Measurements from ENCODE around the gene TSC1.

TSC1 gene

DNA sequence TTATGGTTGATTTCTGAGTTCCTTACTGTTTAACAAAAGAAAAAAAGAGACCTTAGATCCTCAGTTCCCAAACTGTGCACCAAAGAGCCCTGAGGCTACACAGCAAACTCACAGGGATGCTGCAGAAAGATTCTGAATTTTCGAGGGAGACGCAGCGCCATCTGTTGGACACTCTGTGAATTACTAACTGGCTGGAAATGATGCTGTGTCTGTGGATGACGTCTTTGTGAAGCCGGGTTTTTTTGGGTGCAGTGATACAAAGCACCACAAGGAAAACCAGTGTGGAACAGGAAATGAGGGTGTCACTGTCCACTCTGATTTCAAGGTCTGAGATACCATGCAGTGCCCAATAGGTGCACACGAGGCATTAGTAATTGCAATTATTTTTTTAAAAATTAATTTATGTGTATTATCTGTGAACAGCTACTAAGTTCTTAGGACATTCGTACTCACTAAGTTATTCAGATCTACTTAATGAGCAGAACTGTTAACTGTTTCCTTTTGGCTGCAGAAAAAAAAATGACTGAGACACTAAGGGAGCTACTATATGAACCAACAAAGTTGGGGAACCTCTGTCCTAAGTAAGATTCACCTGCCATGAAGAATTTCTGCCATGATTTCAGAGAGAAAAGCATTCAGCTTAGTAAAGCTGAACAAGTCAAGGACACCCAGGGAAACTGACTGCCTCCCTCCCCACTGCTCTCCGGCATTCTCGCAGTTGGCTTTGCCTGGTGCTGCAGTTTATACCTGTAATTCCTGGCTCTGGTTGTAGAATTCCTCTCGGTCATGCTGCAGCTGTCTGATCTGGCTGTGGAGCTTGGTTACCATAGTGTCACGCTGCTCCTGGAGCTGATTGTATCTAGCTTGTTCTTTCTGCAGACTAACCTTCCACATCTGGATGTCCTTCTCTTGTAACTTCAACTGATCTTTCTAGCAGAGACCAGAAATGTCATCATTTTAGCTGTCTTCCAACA, 42.3 kb downstream of the TSC1 start:
- no peak overlapping the region for H3K4me3 Mint-ChIP-seq
- peaks cover 97% of the 10 kb centered on the region for H3K36me3 Mint-ChIP-seq (ENCODE audit: low read depth)
- intact Hi-C loops (cut with micrococcal nuclease) = no loop called here
- no peak overlapping the region for H3K27ac Mint-ChIP-seq
- H3K9me3 Mint-ChIP-seq = no peaks in the 10 kb centered on the region
- peaks cover 2% of the 10 kb centered on the region for H3K4me1 Mint-ChIP-seq (ENCODE audit: low read depth)
- H3K27me3 Mint-ChIP-seq = no peaks in the 10 kb centered on the region

- intact Hi-C loops (cut with micrococcal nuclease) = no loop called here
- Mint-ChIP-seq H3K4me3 (no peak overlapping the region), H3K36me3 (ENCODE audit: low read depth) (peaks cover 98% of the 10 kb centered on the region), H3K4me1 (ENCODE audit: low read depth) (peaks cover 12% of the 10 kb centered on the region), H3K27ac (no peak overlapping the region), H3K9me3 (no peaks in the 10 kb centered on the region), H3K27me3 (no peaks in the 10 kb centered on the region)
Measured at GRCh38 chr9:132898051-132898450, 46.4 kb downstream of the TSC1 start.

DNA sequence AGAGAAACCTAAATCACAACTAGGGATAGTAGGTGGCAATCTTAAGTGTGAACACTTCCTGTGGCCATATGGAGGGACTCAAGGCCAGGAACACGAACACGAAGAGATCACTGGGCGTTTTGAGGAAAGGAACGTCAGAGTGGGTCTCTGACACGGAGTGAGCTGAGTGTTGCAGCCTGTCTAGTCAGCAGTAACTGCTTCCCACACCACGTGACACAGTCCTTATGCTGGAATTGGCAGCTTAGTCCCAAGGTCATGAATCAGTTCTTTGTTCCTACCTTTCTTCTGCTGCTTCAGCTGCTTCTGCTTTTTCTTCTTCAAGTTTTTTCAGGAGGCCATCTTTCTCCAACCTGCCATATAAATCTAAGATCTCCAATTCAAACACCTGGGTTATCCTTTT, 47.5 kb downstream of the TSC1 start:
- no peak overlapping the region for H3K4me3 Mint-ChIP-seq
- intact Hi-C loops (cut with micrococcal nuclease) = no loop called here
- H3K36me3 Mint-ChIP-seq (ENCODE audit: low read depth) = peaks cover 98% of the 10 kb centered on the region
- no peaks in the 10 kb centered on the region for H3K27me3 Mint-ChIP-seq
- H3K4me1 Mint-ChIP-seq (ENCODE audit: low read depth) = peaks cover 12% of the 10 kb centered on the region
- no peaks in the 10 kb centered on the region for H3K9me3 Mint-ChIP-seq
- H3K27ac Mint-ChIP-seq = peak overlapping the region; percentile 66

- H3K27ac Mint-ChIP-seq = peak overlapping the region; percentile 66
- intact Hi-C loops (cut with micrococcal nuclease) = no loop called here
- no peaks in the 10 kb centered on the region for H3K27me3 Mint-ChIP-seq
- H3K36me3 Mint-ChIP-seq (ENCODE audit: low read depth) = peaks cover 95% of the 10 kb centered on the region
- H3K4me1 Mint-ChIP-seq (ENCODE audit: low read depth) = peaks cover 12% of the 10 kb centered on the region
- no peak overlapping the region for H3K4me3 Mint-ChIP-seq
- no peaks in the 10 kb centered on the region for H3K9me3 Mint-ChIP-seq
Measured at GRCh38 chr9:132896264-132896663, 48.2 kb downstream of the TSC1 start.

DNA sequence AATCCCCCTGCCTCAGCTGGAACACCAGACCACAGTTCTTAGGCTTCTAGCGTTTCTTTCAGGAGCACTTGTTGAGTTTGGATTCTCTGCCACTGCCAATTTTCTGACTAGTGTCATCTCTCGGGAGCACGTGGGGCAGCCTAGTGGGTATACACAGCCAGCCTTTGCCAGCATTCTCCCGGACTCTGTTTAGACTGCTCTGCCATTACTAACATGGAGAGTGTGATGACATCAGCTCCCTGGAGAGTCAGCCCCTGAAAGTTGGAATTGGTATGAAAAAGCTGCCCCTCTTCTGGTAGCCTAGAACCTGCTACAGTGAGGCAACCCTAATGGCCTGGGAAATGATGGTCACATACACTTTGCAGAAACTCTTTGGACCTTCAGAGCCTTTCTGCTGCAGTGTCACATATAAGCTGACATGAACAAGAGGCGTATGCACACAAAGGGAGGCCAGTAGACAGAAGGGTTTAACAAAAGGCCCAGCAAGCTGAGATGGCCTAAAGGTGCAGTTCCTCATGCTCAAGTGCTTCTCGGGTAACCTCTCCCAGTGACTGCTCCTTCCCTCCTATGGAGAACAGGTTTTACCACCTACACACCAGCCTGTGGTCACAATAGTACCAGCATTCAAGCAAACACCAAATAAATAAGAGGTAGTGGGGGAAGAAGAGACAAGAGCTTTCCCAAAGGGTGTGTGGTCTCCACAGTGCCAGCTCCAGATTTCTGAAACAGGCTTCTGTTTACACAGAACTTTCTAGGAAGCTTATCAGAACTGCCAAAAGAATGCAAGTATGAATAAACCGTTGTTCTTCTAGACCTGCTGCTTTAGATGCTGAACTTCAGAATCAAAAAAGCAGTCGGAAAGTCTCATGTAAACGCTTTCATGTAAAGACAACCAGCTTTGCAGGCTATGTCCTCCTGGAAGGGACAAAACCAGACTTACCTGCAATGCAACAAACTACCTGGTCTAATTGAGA, 49.3 kb downstream of the TSC1 start:
- Mint-ChIP-seq H3K36me3 (ENCODE audit: low read depth) (peaks cover 83% of the 10 kb centered on the region), H3K9me3 (no peaks in the 10 kb centered on the region), H3K4me3 (no peak overlapping the region), H3K4me1 (ENCODE audit: low read depth) (peaks cover 12% of the 10 kb centered on the region), H3K27ac (no peak overlapping the region), H3K27me3 (no peaks in the 10 kb centered on the region)
- intact Hi-C loops (cut with micrococcal nuclease) = no loop called here

- Mint-ChIP-seq H3K9me3 (no peaks in the 10 kb centered on the region), H3K27ac (no peak overlapping the region)
Measured at GRCh38 chr9:132894346-132894745, 50.1 kb downstream of the TSC1 start.

GRCh38 chr9:132892400-132892799, 52.0 kb downstream of the TSC1 start:
- Mint-ChIP-seq H3K27me3 (no peaks in the 10 kb centered on the region), H3K4me3 (no peak overlapping the region), H3K4me1 (ENCODE audit: low read depth) (peaks cover 12% of the 10 kb centered on the region), H3K9me3 (no peaks in the 10 kb centered on the region), H3K27ac (no peak overlapping the region), H3K36me3 (ENCODE audit: low read depth) (peaks cover 56% of the 10 kb centered on the region)
- intact Hi-C loops (cut with micrococcal nuclease) = no loop called here

More at GRCh38 chr9:132894346-132894745, 50.1 kb downstream of the TSC1 start:
- no peak overlapping the region for H3K4me3 Mint-ChIP-seq
- peaks cover 12% of the 10 kb centered on the region for H3K4me1 Mint-ChIP-seq (ENCODE audit: low read depth)
- intact Hi-C loops (cut with micrococcal nuclease) = no loop called here
- H3K27me3 Mint-ChIP-seq = no peaks in the 10 kb centered on the region
- H3K36me3 Mint-ChIP-seq (ENCODE audit: low read depth) = peaks cover 75% of the 10 kb centered on the region

- Mint-ChIP-seq H3K36me3 (ENCODE audit: low read depth) (peaks cover 15% of the 10 kb centered on the region), H3K27me3 (no peaks in the 10 kb centered on the region), H3K27ac (no peak overlapping the region), H3K4me1 (ENCODE audit: low read depth) (peaks cover 9% of the 10 kb centered on the region), H3K4me3 (no peak overlapping the region), H3K9me3 (no peaks in the 10 kb centered on the region)
- intact Hi-C loops (cut with micrococcal nuclease) = no loop called here
Measured at GRCh38 chr9:132888151-132888550, 56.3 kb downstream of the TSC1 start.

DNA sequence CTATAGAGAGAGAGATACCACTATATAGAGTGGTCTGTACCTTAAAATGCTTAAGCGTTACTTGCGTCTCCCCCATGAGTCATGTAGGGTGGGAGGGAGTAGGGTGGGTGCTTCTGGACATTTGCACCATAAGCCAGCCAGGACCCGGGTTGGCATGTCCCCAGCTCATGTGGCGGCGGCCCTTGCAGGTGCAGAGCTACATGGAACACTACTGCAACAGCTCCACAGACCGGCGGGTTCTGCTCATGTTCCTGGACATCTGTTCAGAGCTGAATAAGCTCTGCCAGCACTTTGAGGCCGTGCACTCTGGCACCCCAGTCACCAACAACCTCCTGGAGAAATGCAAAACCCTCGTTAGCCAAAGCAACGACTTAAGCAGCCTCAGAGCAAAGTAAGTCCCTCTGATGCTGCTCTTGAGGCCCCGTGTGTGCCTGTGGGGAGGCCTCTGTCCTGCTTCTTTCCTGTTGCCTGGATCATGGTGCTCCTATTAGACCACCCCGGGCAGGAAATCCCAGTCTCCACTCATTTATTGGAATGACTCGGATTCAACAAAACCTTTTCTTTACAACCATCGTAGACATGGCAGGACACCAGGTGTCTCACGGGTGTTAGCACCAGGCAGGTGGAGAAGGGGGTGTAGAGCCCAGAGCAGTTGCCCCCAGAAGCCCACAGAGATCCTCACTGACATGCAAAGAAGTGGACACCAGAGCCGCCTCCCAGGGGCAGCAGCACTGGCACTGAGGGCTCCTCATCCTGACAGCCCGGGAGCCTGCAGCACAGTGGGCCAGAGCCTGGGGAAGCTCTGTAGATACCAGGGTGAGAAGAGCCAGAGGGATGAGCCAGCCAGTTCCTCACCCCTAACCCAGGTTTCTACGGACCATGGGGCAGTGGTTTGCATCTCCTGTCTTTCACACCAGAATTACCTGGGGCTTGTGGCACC, 57.0 kb downstream of the TSC1 start:
- H3K9me3 Mint-ChIP-seq = no peaks in the 10 kb centered on the region

DNA sequence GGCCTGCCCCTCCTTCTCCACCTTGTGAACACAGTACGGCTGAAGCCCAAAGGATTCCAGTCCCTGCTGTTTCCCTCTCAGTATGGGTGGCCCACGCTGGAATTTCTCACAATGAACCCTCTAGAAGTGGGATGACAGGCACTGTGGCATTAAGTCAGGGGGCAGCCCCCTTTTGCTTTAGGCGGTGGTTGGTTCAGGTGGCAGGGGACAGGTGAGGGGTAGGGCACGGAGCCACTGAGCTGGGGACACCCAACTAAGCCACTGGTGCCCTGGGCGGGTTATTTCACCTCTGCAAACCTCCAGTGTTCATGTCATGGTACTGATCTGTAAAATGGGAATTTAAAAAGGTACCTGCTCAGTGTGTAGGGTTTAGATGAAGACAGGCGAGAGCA, 58.1 kb downstream of the TSC1 start:
- intact Hi-C loops (cut with micrococcal nuclease) = no loop called here
- Mint-ChIP-seq H3K27ac (no peak overlapping the region), H3K4me1 (ENCODE audit: low read depth) (peaks cover 24% of the 10 kb centered on the region), H3K9me3 (no peaks in the 10 kb centered on the region), H3K36me3 (ENCODE audit: low read depth) (no peaks in the 10 kb centered on the region), H3K4me3 (no peak overlapping the region), H3K27me3 (peaks cover 3% of the 10 kb centered on the region)

More for the DNA sequence above, 57.0 kb downstream of the TSC1 start:
- Mint-ChIP-seq H3K27ac (no peak overlapping the region), H3K27me3 (no peaks in the 10 kb centered on the region), H3K4me3 (no peak overlapping the region), H3K36me3 (ENCODE audit: low read depth) (peaks cover 8% of the 10 kb centered on the region), H3K4me1 (ENCODE audit: low read depth) (peaks cover 15% of the 10 kb centered on the region)
- intact Hi-C loops (cut with micrococcal nuclease) = no loop called here

DNA sequence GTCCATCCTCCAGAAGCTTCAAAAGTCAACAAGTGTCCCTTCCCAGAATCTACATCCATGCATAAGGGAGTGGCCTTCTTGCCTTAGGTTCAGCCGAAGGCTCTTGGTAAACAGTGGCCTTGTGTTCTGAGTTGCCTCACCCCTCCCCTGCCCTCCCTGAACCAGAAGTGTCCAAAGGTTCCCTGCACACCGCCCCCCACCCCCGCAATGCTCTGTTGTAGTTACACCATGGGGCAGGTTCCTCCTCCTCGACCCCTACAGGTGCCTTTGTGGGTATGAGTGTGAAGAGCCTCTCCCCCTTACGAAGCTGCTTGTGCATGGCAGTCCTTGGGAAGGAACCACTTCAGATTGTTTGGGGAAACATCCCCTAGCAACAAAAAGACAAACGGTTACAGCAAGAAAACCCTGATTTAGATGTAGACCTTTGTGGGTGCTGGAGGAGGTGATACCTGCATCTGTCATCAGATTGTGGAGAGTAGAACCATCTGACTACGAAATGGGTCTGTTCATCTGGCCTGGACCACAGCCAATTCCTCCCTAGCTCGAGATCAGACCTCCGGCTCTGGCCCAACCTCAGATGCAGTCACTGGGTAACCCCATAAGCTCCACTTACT, 58.6 kb downstream of the TSC1 start:
- Mint-ChIP-seq H3K27me3 (peaks cover 3% of the 10 kb centered on the region), H3K4me1 (ENCODE audit: low read depth) (peaks cover 24% of the 10 kb centered on the region), H3K9me3 (no peaks in the 10 kb centered on the region), H3K27ac (no peak overlapping the region), H3K4me3 (no peak overlapping the region), H3K36me3 (ENCODE audit: low read depth) (no peaks in the 10 kb centered on the region)
- intact Hi-C loops (cut with micrococcal nuclease) = no loop called here

GRCh38 chr9:132883349-132884294, 60.8 kb downstream of the TSC1 start:
- intact Hi-C loops (cut with micrococcal nuclease) = no loop called here
- no peak overlapping the region for H3K27ac Mint-ChIP-seq
- peaks cover 24% of the 10 kb centered on the region for H3K4me1 Mint-ChIP-seq (ENCODE audit: low read depth)
- peaks cover 5% of the 10 kb centered on the region for H3K27me3 Mint-ChIP-seq
- no peak overlapping the region for H3K4me3 Mint-ChIP-seq
- H3K36me3 Mint-ChIP-seq (ENCODE audit: low read depth) = no peaks in the 10 kb centered on the region
- no peaks in the 10 kb centered on the region for H3K9me3 Mint-ChIP-seq
